ENCODE results near the gene PLXNC1. TPM values are rescaled to one million over a fixed set of nuclear protein-coding genes. Genes with fewer than 3 reads are reported as not detected.

Gene PLXNC1
- polyA plus RNA-seq, 1 experiment: 2.2 TPM

- POLR2A ChIA-PET: no interaction called here
- no peak overlapping the region for H3K4me3 ChIP-seq (ENCODE audit: low read depth, low read length)
These were observed 56.3 kb downstream of the PLXNC1 start for GRCh38 chr12:94204499-94205247.

GRCh38 chr12:94205822-94206221, 57.4 kb downstream of the PLXNC1 start:
- no peak for TF ChIP-seq CTCF (IDR thresholded peaks at IDR 0.05; ENCODE audit: insufficient read depth, low read depth, low read length)
- Histone ChIP-seq H3K36me3 (ENCODE audit: control insufficient read depth, insufficient read depth, low read length) (no peaks in the 10 kb centered on the region), H3K4me3 (ENCODE audit: low read depth, low read length) (no peak overlapping the region), H3K27me3 (ENCODE audit: control insufficient read depth, insufficient read depth, low read length) (no peaks in the 10 kb centered on the region)
- ChIA-PET POLR2A (no interaction called here), CTCF (interaction anchor here (0.6 to 1.4 kb wide), 3 partner anchors 7 to 42 kb away, joined by 3 read pairs; no protein-coding TSS in a partner anchor)
- no peak for DNase-seq (ENCODE audit: low read depth)

More at GRCh38 chr12:94204499-94205247, 56.3 kb downstream of the PLXNC1 start:
- CTCF ChIA-PET: interaction anchor here (1.4 kb wide), 1 partner anchor 16 kb away, joined by 3 read pairs; no protein-coding TSS in a partner anchor
- H3K36me3 ChIP-seq (ENCODE audit: control insufficient read depth, insufficient read depth, low read length): no peaks in the 10 kb centered on the region
- DNase-seq (ENCODE audit: low read depth): no peak
- TF ChIP-seq CTCF (IDR thresholded peaks at IDR 0.05; ENCODE audit: insufficient read depth, low read depth, low read length): no peak
- no peaks in the 10 kb centered on the region for H3K27me3 ChIP-seq (ENCODE audit: control insufficient read depth, insufficient read depth, low read length)

GRCh38 chr12:94206886-94207285, 58.5 kb downstream of the PLXNC1 start:
- DNase-seq (ENCODE audit: low read depth): no peak
- Histone ChIP-seq H3K4me3 (ENCODE audit: low read depth, low read length) (no peak overlapping the region), H3K36me3 (ENCODE audit: control insufficient read depth, insufficient read depth, low read length) (no peaks in the 10 kb centered on the region), H3K27me3 (ENCODE audit: control insufficient read depth, insufficient read depth, low read length) (no peaks in the 10 kb centered on the region)
- POLR2A ChIA-PET: interaction anchor here (0.5 kb wide), 1 partner anchor 39 kb away, joined by 3 read pairs; no protein-coding TSS in a partner anchor
- CTCF ChIA-PET: no interaction called here
- no peak for TF ChIP-seq CTCF (IDR thresholded peaks at IDR 0.05; ENCODE audit: insufficient read depth, low read depth, low read length)

- no peak for DNase-seq (ENCODE audit: low read depth)
- H3K4me3 ChIP-seq (ENCODE audit: low read depth, low read length): no peak overlapping the region
- CTCF ChIA-PET: interaction anchor here (1.2 kb wide), 1 partner anchor 12 kb away, joined by 3 read pairs; no protein-coding TSS in a partner anchor
- H3K36me3 ChIP-seq (ENCODE audit: control insufficient read depth, insufficient read depth, low read length): no peaks in the 10 kb centered on the region
- no peak for TF ChIP-seq CTCF (IDR thresholded peaks at IDR 0.05; ENCODE audit: insufficient read depth, low read depth, low read length)
- H3K27me3 ChIP-seq (ENCODE audit: control insufficient read depth, insufficient read depth, low read length): no peaks in the 10 kb centered on the region
- POLR2A ChIA-PET: no interaction called here
These were observed 59.1 kb downstream of the PLXNC1 start for GRCh38 chr12:94207467-94207848.

GRCh38 chr12:94207849-94208621, 59.7 kb downstream of the PLXNC1 start:
- no peak for DNase-seq (ENCODE audit: low read depth)
- ChIA-PET POLR2A (no interaction called here), CTCF (interaction anchor here (1.2 kb wide), 1 partner anchor 12 kb away, joined by 3 read pairs; no protein-coding TSS in a partner anchor)
- no peak for TF ChIP-seq CTCF (IDR thresholded peaks at IDR 0.05; ENCODE audit: insufficient read depth, low read depth, low read length)
- no peak overlapping the region for H3K4me3 ChIP-seq (ENCODE audit: low read depth, low read length)
- no peaks in the 10 kb centered on the region for H3K36me3 ChIP-seq (ENCODE audit: control insufficient read depth, insufficient read depth, low read length)
- no peaks in the 10 kb centered on the region for H3K27me3 ChIP-seq (ENCODE audit: control insufficient read depth, insufficient read depth, low read length)

Data from BJ (cell line).